Raji (cell line): ENCODE measurements around the gene AGPAT4.

Experiments used
- POLR2A ChIP-seq: IDR thresholded peaks from 2 replicates; pipeline ENCODE4 v1.6.1; 2011; ENCODE audit warnings: low read depth, low read length, control low read depth; ENCODE audit not compliant: insufficient read depth

Gene AGPAT4

GRCh38 chr6:161226009-161226964, 47.6 kb downstream of the AGPAT4 start:
- TF ChIP-seq POLR2A, result no peak

GRCh38 chr6:161225681-161226008, 48.2 kb downstream of the AGPAT4 start:
- no peak for TF ChIP-seq POLR2A

GRCh38 chr6:161223646-161224045, 50.2 kb downstream of the AGPAT4 start:
- TF ChIP-seq POLR2A, result no peak

- no peak for TF ChIP-seq POLR2A
Observed at GRCh38 chr6:161222706-161223234, 51.1 kb downstream of the AGPAT4 start.

- TF ChIP-seq POLR2A, result no peak
Observed at GRCh38 chr6:161220346-161220745, 53.5 kb downstream of the AGPAT4 start.

GRCh38 chr6:161219680-161220079, 54.2 kb downstream of the AGPAT4 start:
- no peak for TF ChIP-seq POLR2A

GRCh38 chr6:161218222-161218621, 55.6 kb downstream of the AGPAT4 start:
- TF ChIP-seq POLR2A, result no peak

- no peak for TF ChIP-seq POLR2A
Observed at GRCh38 chr6:161217628-161218027, 56.2 kb downstream of the AGPAT4 start.

GRCh38 chr6:161216616-161217205, 57.1 kb downstream of the AGPAT4 start:
- TF ChIP-seq POLR2A, result no peak

GRCh38 chr6:161215876-161216615, 57.8 kb downstream of the AGPAT4 start:
- TF ChIP-seq POLR2A, result no peak

GRCh38 chr6:161215193-161215592, 58.7 kb downstream of the AGPAT4 start:
- TF ChIP-seq POLR2A, result no peak

- no peak for TF ChIP-seq POLR2A
Observed at GRCh38 chr6:161214722-161215121, 59.1 kb downstream of the AGPAT4 start.

GRCh38 chr6:161212902-161213301, 61.0 kb downstream of the AGPAT4 start:
- TF ChIP-seq POLR2A, result no peak

GRCh38 chr6:161211380-161212035, 62.4 kb downstream of the AGPAT4 start:
- no peak for TF ChIP-seq POLR2A

- no peak for TF ChIP-seq POLR2A
Observed at GRCh38 chr6:161210857-161211256, 63.0 kb downstream of the AGPAT4 start.

- TF ChIP-seq POLR2A, result no peak
Observed at GRCh38 chr6:161207200-161207599, 66.7 kb downstream of the AGPAT4 start.
